ENCODE results near the gene ANAPC4.
"Not testable (repeated sequence)": the region's sequence is repeated elsewhere in the genome, so short reads cannot be mapped to it uniquely, and the experiment has no call there.

DNA sequence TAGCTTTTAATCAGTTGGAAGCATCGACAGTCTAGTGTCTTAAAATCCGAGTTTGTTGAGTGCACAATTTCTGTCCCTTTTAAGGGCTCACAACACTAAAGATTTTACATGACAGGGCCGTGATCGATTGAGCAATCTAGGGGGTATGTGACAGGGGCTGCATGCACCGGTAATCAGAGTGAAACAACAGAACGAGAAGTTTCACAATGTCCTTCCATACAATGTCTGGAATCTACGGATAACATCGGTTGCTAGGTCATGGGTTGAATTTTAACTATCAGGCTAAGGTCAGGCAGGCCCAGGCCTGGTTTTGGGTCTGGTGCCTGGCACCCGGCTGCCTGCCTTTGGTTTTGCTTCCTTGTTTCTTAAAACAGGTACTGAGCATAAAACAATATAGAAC lies 4.5 kb upstream of the ANAPC4 start:
- TF ChIP-seq TAF1, POLR2A, SPI1 (IDR thresholded peaks at IDR 0.05; ENCODE audit: low read depth, low read length): not testable (repeated sequence)

Measured in GM12891 (cell line).